G401.6 (cell line): ENCODE results near the gene CYP2F1.
"Not testable (repeated sequence)": the region's sequence is repeated elsewhere in the genome, so short reads cannot be mapped to it uniquely, and the experiment has no call there.

ENCODE experiments used
- FAIRE-seq: peaks from 2 replicates; lab custom pipeline; 2012; peaks lifted over from hg19 to GRCh38; lab: Jason Lieb, UNC

CYP2F1 gene

GRCh38 chr19:41114132-41114531, at the start of gene CYP2F1:
TSS of gene CYP2F1 (plus strand) at chr19:41114432. CDS start at chr19:41116189, 1,757 bp downstream.
- FAIRE-seq: no peak

GRCh38 chr19:41064974-41065569, 49.2 kb upstream of the CYP2F1 start:
- FAIRE-seq: no peak

- FAIRE-seq: no peak
Observed at GRCh38 chr19:41076286-41076685, 37.9 kb upstream of the CYP2F1 start.

GRCh38 chr19:41083516-41083915, 30.7 kb upstream of the CYP2F1 start:
- FAIRE-seq: no peak

GRCh38 chr19:41085748-41086415, 28.4 kb upstream of the CYP2F1 start:
- FAIRE-seq: no peak

- FAIRE-seq: no peak
Observed at GRCh38 chr19:41088151-41088550, 26.1 kb upstream of the CYP2F1 start, which contains the start of gene CYP2A13. TSS of gene CYP2A13 (plus strand) at chr19:41088451. CDS start at chr19:41088472, 21 bp downstream.

- FAIRE-seq: no peak
Observed at GRCh38 chr19:41089959-41090358, 24.3 kb upstream of the CYP2F1 start.

GRCh38 chr19:41095703-41096102, 18.5 kb upstream of the CYP2F1 start:
- FAIRE-seq: no peak

GRCh38 chr19:41096353-41096752, 17.9 kb upstream of the CYP2F1 start:
- no peak for FAIRE-seq

- FAIRE-seq: no peak
Observed at GRCh38 chr19:41097302-41097701, 16.9 kb upstream of the CYP2F1 start.

- FAIRE-seq: no peak
Observed at GRCh38 chr19:41098762-41099161, 15.5 kb upstream of the CYP2F1 start.

GRCh38 chr19:41102210-41102609, 12.0 kb upstream of the CYP2F1 start:
- FAIRE-seq: not testable (repeated sequence)

GRCh38 chr19:41106177-41106576, 8.1 kb upstream of the CYP2F1 start:
- no peak for FAIRE-seq

GRCh38 chr19:41111296-41111695, 2.9 kb upstream of the CYP2F1 start:
- FAIRE-seq: no peak

- FAIRE-seq: no peak
Observed at GRCh38 chr19:41111750-41112295, 2.4 kb upstream of the CYP2F1 start.

GRCh38 chr19:41112728-41113290, 1.4 kb upstream of the CYP2F1 start:
- no peak for FAIRE-seq

- no peak for FAIRE-seq
Observed at GRCh38 chr19:41116261-41116660, 2.0 kb downstream of the CYP2F1 start.

- not testable (repeated sequence) for FAIRE-seq
Observed at GRCh38 chr19:41120929-41121911, 7.0 kb downstream of the CYP2F1 start.

GRCh38 chr19:41122846-41123245, 8.6 kb downstream of the CYP2F1 start:
- not testable (repeated sequence) for FAIRE-seq

- FAIRE-seq: no peak
Observed at GRCh38 chr19:41123716-41124294, 9.6 kb downstream of the CYP2F1 start.

GRCh38 chr19:41126765-41127203, 12.6 kb downstream of the CYP2F1 start:
- peak; percentile 97 for FAIRE-seq

- FAIRE-seq: not testable (repeated sequence)
Observed at GRCh38 chr19:41127362-41127761, 13.1 kb downstream of the CYP2F1 start.
